Left lung (tissue), 10 donors: ENCODE results near the gene ANXA6. TPM values are rescaled to one million over a fixed set of nuclear protein-coding genes. Genes with fewer than 3 reads are reported as not detected.

Source experiments
- ATAC-seq: fragments of 200-7000 bp; cut with Tn5 transposase; one replicate; pipeline ENCODE4 v1.9.1; 2020; ENCODE audit warnings: moderate library complexity
- DNase-seq, 4 donors: peaks; one replicate each; pipeline ENCODE4 v3.0.0-alpha.2; 2013 to 2020
- H3K27ac ChIP-seq, 2 donors: fragments of 200-600 bp; sonication (generic) in 1 of 2; one replicate each; pipeline versions ENCODE4 v1.5.0 to v1.8.0; 2020 to 2021
- H3K27me3 ChIP-seq, 2 donors: fragments of 200-600 bp; sonication (generic) in 1 of 2; one replicate each; pipeline versions ENCODE4 v1.5.0 to v1.8.0; 2020 to 2021
- H3K36me3 ChIP-seq, 2 donors: fragments of 200-600 bp; sonication (generic) in 1 of 2; one replicate each; pipeline versions ENCODE4 v1.5.0 to v1.8.0; 2020 to 2021
- H3K4me1 ChIP-seq, 2 donors: fragments of 200-600 bp; one replicate each; pipeline ENCODE4 v1.8.0; 2021
- H3K4me3 ChIP-seq, 2 donors: fragments of 200-600 bp; sonication (generic) in 1 of 2; one replicate each; pipeline versions ENCODE4 v1.5.0 to v1.8.0; 2020 to 2021; ENCODE audit warnings: mild to moderate bottlenecking in 1 of 2
- H3K9me3 ChIP-seq, 2 donors: fragments of 200-600 bp; sonication (generic) in 1 of 2; one replicate each; pipeline versions ENCODE4 v1.5.0 to v1.8.0; 2020 to 2021
- CTCF ChIP-seq, 2 donors: fragments of 200-600 bp; sonication (generic) in 1 of 2; IDR thresholded peaks; one replicate each; pipeline versions ENCODE4 v1.5.0 to v1.8.0; 2021; ENCODE audit warnings: antibody characterized with exemption in 2 of 2
- intact Hi-C, 2 donors: fragments of 100-400 bp; cut with DNase I; formaldehyde crosslinking; loops; one replicate each; pipeline versions ENCODE4 v1.11.2 to v1.14.2; 2022
- polyA plus RNA-seq, 6 donors: library from polyadenylated mRNA; unstranded; fragments of 120-200 nt; gene quantifications; one replicate each; pipeline ENCODE4 v1.2.1, GENCODE V29; 2013; ENCODE audit not compliant: insufficient read length in 6 of 6
- total RNA-seq, 2 donors: library from RNA; stranded (reverse); fragmentation: NEBNext Ultra II Directional; extraction: Animal tissue kit (Norgen Biotek cat#: 25700); gene quantifications; one replicate each; pipeline ENCODE4 v1.2.1, GENCODE V29; 2021
- donor health status: DM: no; HTN: yes; CAD: no.
- donor health status: DM: no; HTN: no; CAD: no.

The ANXA6 gene
- total and polyA plus RNA-seq, 8 donors = 188 to 303 (median 291) TPM

- intact Hi-C loops = no loop called here
- Histone ChIP-seq H3K36me3 (no peaks in the 10 kb centered on the region), H3K27me3 (no peaks in the 10 kb centered on the region), H3K27ac (no peak overlapping the region), H3K4me1 (peaks cover 45 to 86% of the 10 kb centered on the region in 2 donors), H3K4me3 (no peak overlapping the region), H3K9me3 (no peaks in the 10 kb centered on the region)
- no peak for TF ChIP-seq CTCF (IDR thresholded peaks at IDR 0.05)
- DNase-seq = no peak
- ATAC-seq = no peak
Observed at GRCh38 chr5:151089726-151090125, 67.9 kb downstream of the ANXA6 start.

GRCh38 chr5:151088986-151089385 is 68.6 kb downstream of the ANXA6 start:
- no peak overlapping the region for H3K27ac ChIP-seq
- DNase-seq = no peak
- TF ChIP-seq CTCF (IDR thresholded peaks at IDR 0.05) = no peak
- H3K4me3 ChIP-seq = no peak overlapping the region
- H3K27me3 ChIP-seq = no peaks in the 10 kb centered on the region
- intact Hi-C loops = no loop called here
- H3K36me3 ChIP-seq = no peaks in the 10 kb centered on the region
- peaks cover 37 to 86% of the 10 kb centered on the region in 2 donors for H3K4me1 ChIP-seq
- ATAC-seq = no peak
- H3K9me3 ChIP-seq = no peaks in the 10 kb centered on the region

GRCh38 chr5:151087486-151087885 is 70.1 kb downstream of the ANXA6 start:
- no peaks in the 10 kb centered on the region for H3K36me3 ChIP-seq
- H3K9me3 ChIP-seq = no peaks in the 10 kb centered on the region
- TF ChIP-seq CTCF (IDR thresholded peaks at IDR 0.05) = no peak
- no peak for ATAC-seq
- no peaks in the 10 kb centered on the region for H3K27me3 ChIP-seq
- H3K27ac ChIP-seq = peak overlapping the region in 1 of 2 donors; percentile 98
- H3K4me3 ChIP-seq = peak overlapping the region in 1 of 2 donors; percentile 94
- intact Hi-C loops = no loop called here
- peaks cover 36 to 86% of the 10 kb centered on the region in 2 donors for H3K4me1 ChIP-seq
- DNase-seq = peak in 3 of 4 donors; percentile 27 to 87 (median 81)

- intact Hi-C loops = no loop called here
- peaks cover 42 to 87% of the 10 kb centered on the region in 2 donors for H3K4me1 ChIP-seq
- no peak for TF ChIP-seq CTCF (IDR thresholded peaks at IDR 0.05)
- peak overlapping the region; percentile 77 to 98 for H3K27ac ChIP-seq
- peak in 2 of 4 donors; percentile 39 to 87 for DNase-seq
- H3K4me3 ChIP-seq = peak overlapping the region in 1 of 2 donors; percentile 94
- no peaks in the 10 kb centered on the region for H3K9me3 ChIP-seq
- no peaks in the 10 kb centered on the region for H3K36me3 ChIP-seq
- peak; percentile 42 for ATAC-seq
- H3K27me3 ChIP-seq = no peaks in the 10 kb centered on the region
Observed at GRCh38 chr5:151086905-151087360, 70.6 kb downstream of the ANXA6 start.

GRCh38 chr5:151086192-151086869 is 71.2 kb downstream of the ANXA6 start:
- intact Hi-C loops = no loop called here
- TF ChIP-seq CTCF (IDR thresholded peaks at IDR 0.05) = no peak
- Histone ChIP-seq H3K4me3 (peak overlapping the region in 1 of 2 donors; percentile 94), H3K27me3 (no peaks in the 10 kb centered on the region), H3K4me1 (peaks cover 45 to 87% of the 10 kb centered on the region in 2 donors), H3K9me3 (no peaks in the 10 kb centered on the region), H3K36me3 (no peaks in the 10 kb centered on the region), H3K27ac (peak overlapping the region; percentile 77 to 98)
- DNase-seq (no peak), ATAC-seq (no peak)
